Osteoblast (primary cell): ENCODE data around the gene TMEM39A. TPM values are rescaled to one million over a fixed set of nuclear protein-coding genes. Genes with fewer than 3 reads are reported as not detected.

Source experiments
- DNase-seq: peaks from one replicate; pipeline ENCODE4 v3.0.0; 2011; ENCODE audit warnings: low spot score, mixed read lengths; ENCODE audit not compliant: insufficient read length; ENCODE audit errors: missing footprints
- H2AFZ ChIP-seq: 2 replicates; pipeline ENCODE4 v1.6.0; 2011; ENCODE audit warnings: mild to moderate bottlenecking, low read length
- H3K27ac ChIP-seq: 2 replicates; pipeline ENCODE4 v1.5.1; 2011; ENCODE audit warnings: mild to moderate bottlenecking, low read depth, low read length, moderate library complexity
- H3K27me3 ChIP-seq: 2 replicates; pipeline ENCODE4 v1.6.0; 2012; ENCODE audit warnings: mild to moderate bottlenecking, control low read depth, inconsistent platforms, low read length, moderate library complexity; ENCODE audit not compliant: insufficient read depth
- H3K36me3 ChIP-seq: 2 replicates; pipeline ENCODE4 v1.5.1; 2011; ENCODE audit warnings: mild to moderate bottlenecking, low read length, control low read depth, moderate library complexity; ENCODE audit not compliant: insufficient read depth
- H3K4me1 ChIP-seq: 2 replicates; pipeline ENCODE4 v1.5.1; 2011; ENCODE audit warnings: mild to moderate bottlenecking, low read length, control low read depth, moderate library complexity; ENCODE audit not compliant: insufficient read depth
- H3K4me2 ChIP-seq: 2 replicates; pipeline ENCODE4 v1.6.0; 2011; ENCODE audit warnings: mild to moderate bottlenecking, low read length; ENCODE audit not compliant: insufficient read depth
- H3K4me3 ChIP-seq: fragments of 200-600 bp; sonication (generic); 3 replicates; pipeline ENCODE4 v1.5.1; 2012; ENCODE audit warnings: mild to moderate bottlenecking, low read length, inconsistent platforms; ENCODE audit not compliant: insufficient read depth
- H3K79me2 ChIP-seq: 2 replicates; pipeline ENCODE4 v1.6.0; 2012; ENCODE audit warnings: mild to moderate bottlenecking, low read length, control low read depth, inconsistent platforms; ENCODE audit not compliant: insufficient read depth
- H3K9me3 ChIP-seq: 2 replicates; pipeline ENCODE4 v1.5.1; 2011; ENCODE audit warnings: low read depth, low read length, control low read depth
- H4K20me1 ChIP-seq: 2 replicates; pipeline ENCODE4 v1.6.0; 2012; ENCODE audit warnings: mild to moderate bottlenecking, low read length, control low read depth; ENCODE audit not compliant: insufficient read depth
- total RNA-seq: library from RNA; depleted of rRNA; stranded (reverse); fragments of >200 nt; gene quantifications from 2 replicates; pipeline ENCODE4 v1.2.3, GENCODE V29; 2012
- TF ChIP-seq, protein P1 (sequence below): IDR thresholded peaks from 2 replicates; pipeline ENCODE4 v1.5.1; 2011; ENCODE audit warnings: mild to moderate bottlenecking, low read depth, low read length, moderate library complexity; ENCODE audit errors: extremely low read depth

Gene TMEM39A
- total RNA-seq, 1 donor = 53.2 TPM

DNA sequence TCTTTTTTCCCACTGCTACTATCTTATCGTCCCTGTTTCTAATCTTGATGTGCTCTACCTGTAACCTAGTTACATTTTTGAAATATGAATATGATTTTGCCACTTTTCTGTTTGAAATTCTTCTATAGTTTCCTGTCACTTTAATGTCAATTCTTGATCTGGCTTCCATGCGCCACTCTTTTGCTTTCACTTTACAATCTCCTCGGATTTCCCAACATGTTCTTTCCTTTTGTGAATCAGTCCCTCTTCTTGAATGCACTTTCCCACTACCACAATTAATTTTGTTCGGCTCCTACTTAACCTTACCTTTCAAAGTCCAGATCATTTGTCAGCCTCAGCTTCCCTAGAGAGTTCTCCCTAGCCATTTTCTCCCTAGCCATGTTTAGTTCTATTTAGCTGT, 43.2 kb upstream of the TMEM39A start:
- no peaks in the 10 kb centered on the region for H3K9me3 ChIP-seq
- no peaks in the 10 kb centered on the region for H3K27me3 ChIP-seq
- peak overlapping the region; percentile 63 for H3K4me2 ChIP-seq
- peaks cover 23% of the 10 kb centered on the region for H3K79me2 ChIP-seq
- peaks cover 2% of the 10 kb centered on the region for H3K4me1 ChIP-seq
- no peak for DNase-seq
- TF ChIP-seq, protein P1, sequence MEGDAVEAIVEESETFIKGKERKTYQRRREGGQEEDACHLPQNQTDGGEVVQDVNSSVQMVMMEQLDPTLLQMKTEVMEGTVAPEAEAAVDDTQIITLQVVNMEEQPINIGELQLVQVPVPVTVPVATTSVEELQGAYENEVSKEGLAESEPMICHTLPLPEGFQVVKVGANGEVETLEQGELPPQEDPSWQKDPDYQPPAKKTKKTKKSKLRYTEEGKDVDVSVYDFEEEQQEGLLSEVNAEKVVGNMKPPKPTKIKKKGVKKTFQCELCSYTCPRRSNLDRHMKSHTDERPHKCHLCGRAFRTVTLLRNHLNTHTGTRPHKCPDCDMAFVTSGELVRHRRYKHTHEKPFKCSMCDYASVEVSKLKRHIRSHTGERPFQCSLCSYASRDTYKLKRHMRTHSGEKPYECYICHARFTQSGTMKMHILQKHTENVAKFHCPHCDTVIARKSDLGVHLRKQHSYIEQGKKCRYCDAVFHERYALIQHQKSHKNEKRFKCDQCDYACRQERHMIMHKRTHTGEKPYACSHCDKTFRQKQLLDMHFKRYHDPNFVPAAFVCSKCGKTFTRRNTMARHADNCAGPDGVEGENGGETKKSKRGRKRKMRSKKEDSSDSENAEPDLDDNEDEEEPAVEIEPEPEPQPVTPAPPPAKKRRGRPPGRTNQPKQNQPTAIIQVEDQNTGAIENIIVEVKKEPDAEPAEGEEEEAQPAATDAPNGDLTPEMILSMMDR = no peak
- peak overlapping the region; percentile 48 for H3K4me3 ChIP-seq
- H2AFZ ChIP-seq = no peak overlapping the region
- H4K20me1 ChIP-seq = no peaks in the 10 kb centered on the region
- H3K27ac ChIP-seq = peak overlapping the region; percentile 43
- H3K36me3 ChIP-seq = peaks cover 57% of the 10 kb centered on the region

DNA sequence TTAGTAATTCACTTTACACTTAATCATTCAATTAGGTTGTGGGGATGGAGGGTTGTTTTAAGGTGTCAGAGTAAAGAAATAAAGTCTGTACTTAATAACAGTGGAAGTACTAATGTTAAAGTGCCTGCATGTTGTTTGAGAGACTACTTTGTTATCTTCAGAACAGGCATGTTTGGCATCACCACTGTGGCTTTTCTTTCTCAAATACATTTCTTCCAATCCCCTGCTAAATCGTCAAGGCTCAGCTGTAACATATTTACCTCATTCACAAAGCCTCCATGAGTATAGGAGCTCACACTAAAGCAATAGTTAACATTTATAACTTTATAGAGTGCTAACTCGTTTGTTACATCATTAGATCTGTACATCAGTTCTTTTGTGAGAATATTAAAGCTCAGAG, 37.5 kb upstream of the TMEM39A start:
- H3K79me2 ChIP-seq = peaks cover 44% of the 10 kb centered on the region
- H3K4me2 ChIP-seq = peak overlapping the region; percentile 88
- no peaks in the 10 kb centered on the region for H3K27me3 ChIP-seq
- TF ChIP-seq, protein P1 = no peak
- no peak for DNase-seq
- no peaks in the 10 kb centered on the region for H3K9me3 ChIP-seq
- H2AFZ ChIP-seq = peak overlapping the region; percentile 35
- H3K4me1 ChIP-seq = peaks cover 25% of the 10 kb centered on the region
- no peaks in the 10 kb centered on the region for H4K20me1 ChIP-seq
- no peak overlapping the region for H3K4me3 ChIP-seq
- H3K36me3 ChIP-seq = peaks cover 27% of the 10 kb centered on the region
- peak overlapping the region; percentile 14 for H3K27ac ChIP-seq

DNA sequence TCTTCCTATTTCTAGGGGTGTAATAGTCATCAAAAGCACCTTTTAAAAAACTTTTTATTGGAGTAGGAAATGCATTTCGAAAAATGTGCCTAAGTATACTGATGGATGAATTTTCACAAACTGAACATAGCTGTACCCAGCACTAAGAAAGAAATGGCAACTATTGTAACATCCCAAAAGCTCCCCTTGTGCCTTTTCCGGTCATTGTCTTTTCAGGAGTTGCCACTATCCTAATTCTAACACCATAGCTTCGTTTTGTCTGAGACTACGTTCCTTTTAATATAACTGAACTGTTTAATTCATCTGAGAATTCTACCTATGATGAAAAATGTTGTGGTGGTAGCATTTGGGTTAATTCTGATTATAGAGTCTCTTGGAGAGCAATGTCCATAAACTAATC, 36.9 kb upstream of the TMEM39A start:
- peaks cover 23% of the 10 kb centered on the region for H3K36me3 ChIP-seq
- H3K27me3 ChIP-seq = no peaks in the 10 kb centered on the region
- peak overlapping the region; percentile 27 for H3K4me3 ChIP-seq
- TF ChIP-seq, protein P1 = no peak
- H3K9me3 ChIP-seq = no peaks in the 10 kb centered on the region
- H4K20me1 ChIP-seq = no peaks in the 10 kb centered on the region
- H3K4me1 ChIP-seq = peaks cover 25% of the 10 kb centered on the region
- DNase-seq = no peak
- H2AFZ ChIP-seq = no peak overlapping the region
- peaks cover 44% of the 10 kb centered on the region for H3K79me2 ChIP-seq
- peak overlapping the region; percentile 14 for H3K27ac ChIP-seq
- peak overlapping the region; percentile 88 for H3K4me2 ChIP-seq

- no peaks in the 10 kb centered on the region for H3K9me3 ChIP-seq
- DNase-seq = peak; percentile 96
- H3K4me1 ChIP-seq = peaks cover 25% of the 10 kb centered on the region
- H3K79me2 ChIP-seq = peaks cover 41% of the 10 kb centered on the region
- H3K27ac ChIP-seq = peak within 1 kb of the TSS; percentile 97
- TF ChIP-seq, protein P1 = no peak
- peak within 1 kb of the TSS; percentile 88 for H3K4me2 ChIP-seq
- peak within 1 kb of the TSS; percentile 100 for H3K4me3 ChIP-seq
- H4K20me1 ChIP-seq = no peaks in the 10 kb centered on the region
- H2AFZ ChIP-seq = peak within 1 kb of the TSS; percentile 100
- peaks cover 14% of the 10 kb centered on the region for H3K36me3 ChIP-seq
- H3K27me3 ChIP-seq = no peaks in the 10 kb centered on the region
Observed at GRCh38 chr3:119498186-119499011, 35.0 kb upstream of the TMEM39A start, which contains the start of gene TIMMDC1. Gene TIMMDC1 (plus strand): TSS chr3:119498547. CDS start chr3:119498734, 187 bp downstream.
